GM23338 (cell line): ENCODE measurements around the gene TEKT5. TPM values are rescaled to one million over a fixed set of nuclear protein-coding genes. Genes with fewer than 3 reads are reported as not detected.

Source experiments
- ATAC-seq: fragments of 200-7000 bp; cut with Tn5 transposase; 3 replicates; pipeline ENCODE4 v1.9.1; 2020
- DNase-seq: peaks from one replicate; pipeline ENCODE4 v3.0.0-alpha.2; 2015; ENCODE audit warnings: low spot score
- H2AFZ ChIP-seq: fragments of 200-600 bp; sonication (generic); 2 replicates; pipeline ENCODE4 v1.8.0; 2016; ENCODE audit warnings: antibody characterized with exemption, mild to moderate bottlenecking, moderate library complexity
- H3F3A ChIP-seq: fragments of 200-600 bp; sonication (generic); replicated peaks from 2 replicates; pipeline ENCODE4 v1.8.0; 2017; ENCODE audit warnings: antibody characterized with exemption, mixed run types, low read depth
- H3K27ac ChIP-seq: fragments of 200-600 bp; sonication (generic); 2 replicates; pipeline ENCODE4 v1.6.1; 2016; ENCODE audit warnings: low read depth
- H3K27me3 ChIP-seq: fragments of 200-600 bp; sonication (generic); 2 replicates; pipeline ENCODE4 v1.8.0; 2016; ENCODE audit warnings: mild to moderate bottlenecking, mixed run types, moderate library complexity; ENCODE audit not compliant: insufficient read depth
- H3K36me3 ChIP-seq: fragments of 200-600 bp; sonication (generic); 2 replicates; pipeline ENCODE4 v1.8.0; 2016; ENCODE audit warnings: mild to moderate bottlenecking; ENCODE audit not compliant: insufficient read depth
- H3K4me1 ChIP-seq: fragments of 200-600 bp; sonication (generic); 2 replicates; pipeline ENCODE4 v1.8.0; 2016; ENCODE audit warnings: mild to moderate bottlenecking, moderate library complexity; ENCODE audit not compliant: insufficient read depth
- H3K4me2 ChIP-seq: fragments of 200-600 bp; sonication (generic); 2 replicates; pipeline ENCODE4 v1.7.1; 2017; ENCODE audit warnings: mixed run types
- H3K4me3 ChIP-seq: fragments of 200-600 bp; sonication (generic); 2 replicates; pipeline ENCODE4 v1.6.1; 2016; ENCODE audit warnings: mixed run types
- H3K79me2 ChIP-seq: fragments of 200-600 bp; sonication (generic); replicated peaks from 2 replicates; pipeline ENCODE4 v1.8.0; 2017; ENCODE audit warnings: mild to moderate bottlenecking; ENCODE audit not compliant: insufficient read depth
- H3K9me2 ChIP-seq: fragments of 200-600 bp; sonication (generic); 2 replicates; pipeline ENCODE4 v1.8.0; 2017; ENCODE audit not compliant: insufficient read depth
- H4K20me1 ChIP-seq: fragments of 200-600 bp; sonication (generic); replicated peaks from 2 replicates; pipeline ENCODE4 v1.8.0; 2017; ENCODE audit warnings: mild to moderate bottlenecking; ENCODE audit not compliant: insufficient read depth
- H3K27ac Mint-ChIP-seq: 2 replicates; pipeline ENCODE4 v1.8.0; 2020; ENCODE audit warnings: inconsistent platforms, mild to moderate bottlenecking, moderate library complexity, mixed read lengths
- H3K27me3 Mint-ChIP-seq: 3 replicates; pipeline ENCODE4 v1.8.0; 2022; ENCODE audit warnings: low read depth, mild to moderate bottlenecking, moderate library complexity, mixed read lengths, inconsistent platforms; ENCODE audit not compliant: insufficient read depth, poor library complexity
- H3K36me3 Mint-ChIP-seq: 3 replicates; pipeline ENCODE4 v1.8.0; 2021; ENCODE audit warnings: low read depth, mild to moderate bottlenecking, inconsistent platforms, moderate library complexity, mixed read lengths
- H3K4me1 Mint-ChIP-seq: 3 replicates; pipeline ENCODE4 v1.8.0; 2020; ENCODE audit warnings: mild to moderate bottlenecking, inconsistent platforms, mixed read lengths
- H3K4me3 Mint-ChIP-seq: 3 replicates; pipeline ENCODE4 v1.8.0; 2021; ENCODE audit warnings: moderate library complexity, mild to moderate bottlenecking, inconsistent platforms, mixed read lengths
- H3K9me3 Mint-ChIP-seq: 3 replicates; pipeline ENCODE4 v1.8.0; 2020; ENCODE audit warnings: moderate library complexity, mild to moderate bottlenecking, inconsistent platforms, mixed read lengths
- CREB1 ChIP-seq: fragments of 250-450 bp; sonication (Bioruptor Pico); IDR thresholded peaks from 2 replicates; pipeline ENCODE4 v1.5.0; 2020; ENCODE audit warnings: low read depth, mild to moderate bottlenecking, moderate library complexity
- EZH2 ChIP-seq: fragments of 200-600 bp; sonication (generic); IDR thresholded peaks from one replicate; pipeline ENCODE4 v1.8.0; 2017; ENCODE audit warnings: antibody characterized with exemption, mild to moderate bottlenecking, low read depth; ENCODE audit not compliant: unreplicated experiment
- EZH2phosphoT487 ChIP-seq: fragments of 200-600 bp; sonication (generic); IDR thresholded peaks from one replicate; pipeline ENCODE4 v1.8.1; 2018; ENCODE audit warnings: antibody characterized with exemption; ENCODE audit not compliant: unreplicated experiment
- JUNB ChIP-seq: IDR thresholded peaks from one replicate; pipeline ENCODE4 v1.6.1; 2016; ENCODE audit warnings: antibody characterized with exemption; ENCODE audit not compliant: unreplicated experiment
- NANOG ChIP-seq: IDR thresholded peaks from 2 replicates; pipeline ENCODE4 v1.6.1; 2016; ENCODE audit warnings: antibody characterized with exemption, borderline replicate concordance
- POLR2AphosphoS5 ChIP-seq: IDR thresholded peaks from 2 replicates; pipeline ENCODE4 v1.6.1; 2016; ENCODE audit warnings: antibody characterized with exemption, low read depth
- STAT1 ChIP-seq: IDR thresholded peaks from one replicate; pipeline ENCODE4 v1.6.1; 2016; ENCODE audit warnings: antibody characterized with exemption; ENCODE audit not compliant: unreplicated experiment
- ZNF114 ChIP-seq: fragments of 250-450 bp; sonication (Bioruptor Pico); IDR thresholded peaks from 2 replicates; pipeline ENCODE4 v1.5.0; 2020; ENCODE audit warnings: mild to moderate bottlenecking, moderate library complexity
- ZNF331 ChIP-seq: fragments of 250-450 bp; sonication (Bioruptor Pico); IDR thresholded peaks from 2 replicates; pipeline ENCODE4 v1.5.0; 2020; ENCODE audit warnings: low read depth, mild to moderate bottlenecking, moderate library complexity
- polyA plus RNA-seq: library from polyadenylated mRNA; unstranded; fragments of >200 nt; fragmentation: Nextera tagmentation; extraction: Ambion mirVana; gene quantifications from 2 replicates; pipeline ENCODE4 v1.2.1, GENCODE V29; 2016
- total RNA-seq: library from RNA; depleted of rRNA; stranded (reverse); fragments of >200 nt; shearing (Covaris generic); gene quantifications from 2 replicates; pipeline ENCODE4 v1.2.3, GENCODE V29; 2014
- TF ChIP-seq, protein P1 (sequence below): fragments of 250-450 bp; sonication (Bioruptor Pico); IDR thresholded peaks from 2 replicates; pipeline ENCODE4 v1.5.0; 2020; ENCODE audit warnings: mild to moderate bottlenecking, moderate library complexity
- TF ChIP-seq, protein P2 (sequence below), 2 experiments: fragments of 200-600 bp in 1 of 2; sonication (generic) in 1 of 2; conservative IDR thresholded peaks; 2 replicates each; pipeline versions ENCODE4 v1.5.1 to v1.6.1; 2016 to 2017; ENCODE audit warnings: antibody characterized with exemption in 2 of 2, low read depth in 2 of 2, mild to moderate bottlenecking in 2 of 2, moderate library complexity in 1 of 2
- TF ChIP-seq, protein P3 (sequence below): IDR thresholded peaks from 2 replicates; pipeline ENCODE4 v1.6.1; 2016; ENCODE audit warnings: antibody characterized with exemption
- TF ChIP-seq, protein P4 (sequence below): IDR thresholded peaks from one replicate; pipeline ENCODE4 v1.6.1; 2018; ENCODE audit warnings: antibody characterized with exemption; ENCODE audit not compliant: unreplicated experiment

Gene TEKT5
- total and polyA plus RNA-seq, 2 experiments from 2014 or later: 0.52 TPM; not detected in 1

DNA sequence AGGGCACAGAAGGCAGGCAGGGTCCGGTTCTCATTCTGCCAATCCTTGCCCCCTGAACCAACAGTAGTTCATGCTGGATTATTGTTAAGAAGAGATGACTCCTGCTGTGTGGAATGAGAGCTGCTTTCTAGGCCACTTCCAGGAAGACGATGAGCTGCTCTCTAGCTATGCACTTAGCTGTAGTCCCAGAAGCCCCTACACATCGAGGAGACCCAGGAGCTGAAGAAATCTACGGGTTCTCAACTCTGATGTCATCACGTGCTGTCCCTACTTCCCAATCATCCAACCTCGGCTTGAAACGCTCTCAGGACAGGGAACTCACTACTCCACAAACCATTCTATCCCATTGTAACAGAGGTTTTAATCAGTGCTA lies 85.3 kb downstream of the TEKT5 start:
- no peak for TF ChIP-seq CREB1 (CRISPR knock-in tag)
- no peak for TF ChIP-seq ZNF331 (CRISPR knock-in tag)
- TF ChIP-seq NANOG: no peak
- TF ChIP-seq, protein P1, sequence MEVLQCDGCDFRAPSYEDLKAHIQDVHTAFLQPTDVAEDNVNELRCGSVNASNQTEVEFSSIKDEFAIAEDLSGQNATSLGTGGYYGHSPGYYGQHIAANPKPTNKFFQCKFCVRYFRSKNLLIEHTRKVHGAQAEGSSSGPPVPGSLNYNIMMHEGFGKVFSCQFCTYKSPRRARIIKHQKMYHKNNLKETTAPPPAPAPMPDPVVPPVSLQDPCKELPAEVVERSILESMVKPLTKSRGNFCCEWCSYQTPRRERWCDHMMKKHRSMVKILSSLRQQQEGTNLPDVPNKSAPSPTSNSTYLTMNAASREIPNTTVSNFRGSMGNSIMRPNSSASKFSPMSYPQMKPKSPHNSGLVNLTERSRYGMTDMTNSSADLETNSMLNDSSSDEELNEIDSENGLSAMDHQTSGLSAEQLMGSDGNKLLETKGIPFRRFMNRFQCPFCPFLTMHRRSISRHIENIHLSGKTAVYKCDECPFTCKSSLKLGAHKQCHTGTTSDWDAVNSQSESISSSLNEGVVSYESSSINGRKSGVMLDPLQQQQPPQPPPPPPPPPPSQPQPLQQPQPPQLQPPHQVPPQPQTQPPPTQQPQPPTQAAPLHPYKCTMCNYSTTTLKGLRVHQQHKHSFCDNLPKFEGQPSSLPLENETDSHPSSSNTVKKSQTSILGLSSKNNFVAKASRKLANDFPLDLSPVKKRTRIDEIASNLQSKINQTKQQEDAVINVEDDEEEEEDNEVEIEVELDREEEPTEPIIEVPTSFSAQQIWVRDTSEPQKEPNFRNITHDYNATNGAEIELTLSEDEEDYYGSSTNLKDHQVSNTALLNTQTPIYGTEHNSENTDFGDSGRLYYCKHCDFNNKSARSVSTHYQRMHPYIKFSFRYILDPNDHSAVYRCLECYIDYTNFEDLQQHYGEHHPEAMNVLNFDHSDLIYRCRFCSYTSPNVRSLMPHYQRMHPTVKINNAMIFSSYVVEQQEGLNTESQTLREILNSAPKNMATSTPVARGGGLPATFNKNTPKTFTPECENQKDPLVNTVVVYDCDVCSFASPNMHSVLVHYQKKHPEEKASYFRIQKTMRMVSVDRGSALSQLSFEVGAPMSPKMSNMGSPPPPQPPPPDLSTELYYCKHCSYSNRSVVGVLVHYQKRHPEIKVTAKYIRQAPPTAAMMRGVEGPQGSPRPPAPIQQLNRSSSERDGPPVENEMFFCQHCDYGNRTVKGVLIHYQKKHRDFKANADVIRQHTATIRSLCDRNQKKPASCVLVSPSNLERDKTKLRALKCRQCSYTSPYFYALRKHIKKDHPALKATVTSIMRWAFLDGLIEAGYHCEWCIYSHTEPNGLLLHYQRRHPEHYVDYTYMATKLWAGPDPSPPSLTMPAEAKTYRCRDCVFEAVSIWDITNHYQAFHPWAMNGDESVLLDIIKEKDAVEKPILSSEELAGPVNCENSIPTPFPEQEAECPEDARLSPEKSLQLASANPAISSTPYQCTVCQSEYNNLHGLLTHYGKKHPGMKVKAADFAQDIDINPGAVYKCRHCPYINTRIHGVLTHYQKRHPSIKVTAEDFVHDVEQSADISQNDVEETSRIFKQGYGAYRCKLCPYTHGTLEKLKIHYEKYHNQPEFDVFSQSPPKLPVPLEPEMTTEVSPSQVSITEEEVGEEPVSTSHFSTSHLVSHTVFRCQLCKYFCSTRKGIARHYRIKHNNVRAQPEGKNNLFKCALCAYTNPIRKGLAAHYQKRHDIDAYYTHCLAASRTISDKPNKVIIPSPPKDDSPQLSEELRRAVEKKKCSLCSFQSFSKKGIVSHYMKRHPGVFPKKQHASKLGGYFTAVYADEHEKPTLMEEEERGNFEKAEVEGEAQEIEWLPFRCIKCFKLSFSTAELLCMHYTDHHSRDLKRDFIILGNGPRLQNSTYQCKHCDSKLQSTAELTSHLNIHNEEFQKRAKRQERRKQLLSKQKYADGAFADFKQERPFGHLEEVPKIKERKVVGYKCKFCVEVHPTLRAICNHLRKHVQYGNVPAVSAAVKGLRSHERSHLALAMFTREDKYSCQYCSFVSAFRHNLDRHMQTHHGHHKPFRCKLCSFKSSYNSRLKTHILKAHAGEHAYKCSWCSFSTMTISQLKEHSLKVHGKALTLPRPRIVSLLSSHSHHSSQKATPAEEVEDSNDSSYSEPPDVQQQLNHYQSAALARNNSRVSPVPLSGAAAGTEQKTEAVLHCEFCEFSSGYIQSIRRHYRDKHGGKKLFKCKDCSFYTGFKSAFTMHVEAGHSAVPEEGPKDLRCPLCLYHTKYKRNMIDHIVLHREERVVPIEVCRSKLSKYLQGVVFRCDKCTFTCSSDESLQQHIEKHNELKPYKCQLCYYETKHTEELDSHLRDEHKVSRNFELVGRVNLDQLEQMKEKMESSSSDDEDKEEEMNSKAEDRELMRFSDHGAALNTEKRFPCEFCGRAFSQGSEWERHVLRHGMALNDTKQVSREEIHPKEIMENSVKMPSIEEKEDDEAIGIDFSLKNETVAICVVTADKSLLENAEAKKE (CRISPR knock-in tag): no peak
- no peak for TF ChIP-seq EZH2phosphoT487
- TF ChIP-seq STAT1: no peak
- no peak for TF ChIP-seq ZNF114
- TF ChIP-seq, protein P2, sequence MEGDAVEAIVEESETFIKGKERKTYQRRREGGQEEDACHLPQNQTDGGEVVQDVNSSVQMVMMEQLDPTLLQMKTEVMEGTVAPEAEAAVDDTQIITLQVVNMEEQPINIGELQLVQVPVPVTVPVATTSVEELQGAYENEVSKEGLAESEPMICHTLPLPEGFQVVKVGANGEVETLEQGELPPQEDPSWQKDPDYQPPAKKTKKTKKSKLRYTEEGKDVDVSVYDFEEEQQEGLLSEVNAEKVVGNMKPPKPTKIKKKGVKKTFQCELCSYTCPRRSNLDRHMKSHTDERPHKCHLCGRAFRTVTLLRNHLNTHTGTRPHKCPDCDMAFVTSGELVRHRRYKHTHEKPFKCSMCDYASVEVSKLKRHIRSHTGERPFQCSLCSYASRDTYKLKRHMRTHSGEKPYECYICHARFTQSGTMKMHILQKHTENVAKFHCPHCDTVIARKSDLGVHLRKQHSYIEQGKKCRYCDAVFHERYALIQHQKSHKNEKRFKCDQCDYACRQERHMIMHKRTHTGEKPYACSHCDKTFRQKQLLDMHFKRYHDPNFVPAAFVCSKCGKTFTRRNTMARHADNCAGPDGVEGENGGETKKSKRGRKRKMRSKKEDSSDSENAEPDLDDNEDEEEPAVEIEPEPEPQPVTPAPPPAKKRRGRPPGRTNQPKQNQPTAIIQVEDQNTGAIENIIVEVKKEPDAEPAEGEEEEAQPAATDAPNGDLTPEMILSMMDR (conservative IDR thresholded peaks at IDR 0.05; ENCODE audit: low read depth in 2 of 2): no peak
- TF ChIP-seq, protein P3, sequence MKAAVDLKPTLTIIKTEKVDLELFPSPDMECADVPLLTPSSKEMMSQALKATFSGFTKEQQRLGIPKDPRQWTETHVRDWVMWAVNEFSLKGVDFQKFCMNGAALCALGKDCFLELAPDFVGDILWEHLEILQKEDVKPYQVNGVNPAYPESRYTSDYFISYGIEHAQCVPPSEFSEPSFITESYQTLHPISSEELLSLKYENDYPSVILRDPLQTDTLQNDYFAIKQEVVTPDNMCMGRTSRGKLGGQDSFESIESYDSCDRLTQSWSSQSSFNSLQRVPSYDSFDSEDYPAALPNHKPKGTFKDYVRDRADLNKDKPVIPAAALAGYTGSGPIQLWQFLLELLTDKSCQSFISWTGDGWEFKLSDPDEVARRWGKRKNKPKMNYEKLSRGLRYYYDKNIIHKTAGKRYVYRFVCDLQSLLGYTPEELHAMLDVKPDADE: no peak
- no peak for TF ChIP-seq POLR2AphosphoS5
- TF ChIP-seq, protein P4, sequence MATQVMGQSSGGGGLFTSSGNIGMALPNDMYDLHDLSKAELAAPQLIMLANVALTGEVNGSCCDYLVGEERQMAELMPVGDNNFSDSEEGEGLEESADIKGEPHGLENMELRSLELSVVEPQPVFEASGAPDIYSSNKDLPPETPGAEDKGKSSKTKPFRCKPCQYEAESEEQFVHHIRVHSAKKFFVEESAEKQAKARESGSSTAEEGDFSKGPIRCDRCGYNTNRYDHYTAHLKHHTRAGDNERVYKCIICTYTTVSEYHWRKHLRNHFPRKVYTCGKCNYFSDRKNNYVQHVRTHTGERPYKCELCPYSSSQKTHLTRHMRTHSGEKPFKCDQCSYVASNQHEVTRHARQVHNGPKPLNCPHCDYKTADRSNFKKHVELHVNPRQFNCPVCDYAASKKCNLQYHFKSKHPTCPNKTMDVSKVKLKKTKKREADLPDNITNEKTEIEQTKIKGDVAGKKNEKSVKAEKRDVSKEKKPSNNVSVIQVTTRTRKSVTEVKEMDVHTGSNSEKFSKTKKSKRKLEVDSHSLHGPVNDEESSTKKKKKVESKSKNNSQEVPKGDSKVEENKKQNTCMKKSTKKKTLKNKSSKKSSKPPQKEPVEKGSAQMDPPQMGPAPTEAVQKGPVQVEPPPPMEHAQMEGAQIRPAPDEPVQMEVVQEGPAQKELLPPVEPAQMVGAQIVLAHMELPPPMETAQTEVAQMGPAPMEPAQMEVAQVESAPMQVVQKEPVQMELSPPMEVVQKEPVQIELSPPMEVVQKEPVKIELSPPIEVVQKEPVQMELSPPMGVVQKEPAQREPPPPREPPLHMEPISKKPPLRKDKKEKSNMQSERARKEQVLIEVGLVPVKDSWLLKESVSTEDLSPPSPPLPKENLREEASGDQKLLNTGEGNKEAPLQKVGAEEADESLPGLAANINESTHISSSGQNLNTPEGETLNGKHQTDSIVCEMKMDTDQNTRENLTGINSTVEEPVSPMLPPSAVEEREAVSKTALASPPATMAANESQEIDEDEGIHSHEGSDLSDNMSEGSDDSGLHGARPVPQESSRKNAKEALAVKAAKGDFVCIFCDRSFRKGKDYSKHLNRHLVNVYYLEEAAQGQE: no peak
- no peak for TF ChIP-seq EZH2
- no peak for TF ChIP-seq JUNB
- no peak overlapping the region for H3K27ac Mint-ChIP-seq

More for the DNA sequence above, 85.3 kb downstream of the TEKT5 start:
- no peaks in the 10 kb centered on the region for H3K9me2 ChIP-seq
- H4K20me1 ChIP-seq: no peaks in the 10 kb centered on the region
- ATAC-seq: no peak
- H3K9me3 Mint-ChIP-seq: no peaks in the 10 kb centered on the region
- H3K27ac ChIP-seq: no peak overlapping the region
- no peaks in the 10 kb centered on the region for H3F3A ChIP-seq
- H3K27me3 Mint-ChIP-seq: no peaks in the 10 kb centered on the region
- H3K27me3 ChIP-seq: no peaks in the 10 kb centered on the region
- H3K36me3 ChIP-seq: no peaks in the 10 kb centered on the region
- no peaks in the 10 kb centered on the region for H3K79me2 ChIP-seq
- no peaks in the 10 kb centered on the region for H3K36me3 Mint-ChIP-seq
- no peak overlapping the region for H3K4me3 ChIP-seq
- no peak overlapping the region for H3K4me3 Mint-ChIP-seq
- H3K4me2 ChIP-seq: no peak overlapping the region
- peaks cover 4% of the 10 kb centered on the region for H3K4me1 Mint-ChIP-seq
- peak overlapping the region; percentile 56; the same call in 1 of the 2 replicates for H2AFZ ChIP-seq
- DNase-seq: no peak
- H3K4me1 ChIP-seq: no peaks in the 10 kb centered on the region
